MM.1S (cell line): Measurements from ENCODE around the gene TRNT1.

ENCODE experiments used
- EZH2 ChIP-seq: fragments of 300-600 bp; sonication (generic); optimal IDR thresholded peaks from 2 replicates; pipeline ENCODE3; 2017; ENCODE audit warnings: low read depth, mild to moderate bottlenecking, antibody characterized with exemption, low read length, mixed read lengths
- TF ChIP-seq, protein P1 (sequence below): fragments of 300-600 bp; sonication (generic); IDR thresholded peaks from 2 replicates; pipeline ENCODE4 v1.5.1; 2016; ENCODE audit warnings: antibody characterized with exemption, low read length, mixed read lengths

DNA sequence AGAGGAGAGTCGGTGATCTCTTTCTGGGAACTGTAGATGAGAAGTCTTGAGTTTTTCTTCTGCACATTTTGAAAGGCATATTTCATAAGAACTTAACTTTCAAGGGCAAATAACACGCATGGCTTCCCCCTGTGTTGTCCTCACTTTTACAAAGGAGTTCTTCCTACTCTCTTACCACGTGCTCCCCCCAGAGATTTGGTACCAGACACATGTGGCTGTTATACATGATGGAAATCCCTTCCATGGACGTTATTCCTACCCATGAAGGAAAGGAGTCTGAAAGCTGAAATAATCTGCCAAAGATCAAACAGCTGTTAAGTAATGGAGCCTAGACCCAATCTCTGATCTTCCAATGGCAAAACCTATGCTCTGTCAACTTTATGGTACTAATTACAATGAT, 20.9 kb upstream of the TRNT1 start:
- TF ChIP-seq, protein P1, sequence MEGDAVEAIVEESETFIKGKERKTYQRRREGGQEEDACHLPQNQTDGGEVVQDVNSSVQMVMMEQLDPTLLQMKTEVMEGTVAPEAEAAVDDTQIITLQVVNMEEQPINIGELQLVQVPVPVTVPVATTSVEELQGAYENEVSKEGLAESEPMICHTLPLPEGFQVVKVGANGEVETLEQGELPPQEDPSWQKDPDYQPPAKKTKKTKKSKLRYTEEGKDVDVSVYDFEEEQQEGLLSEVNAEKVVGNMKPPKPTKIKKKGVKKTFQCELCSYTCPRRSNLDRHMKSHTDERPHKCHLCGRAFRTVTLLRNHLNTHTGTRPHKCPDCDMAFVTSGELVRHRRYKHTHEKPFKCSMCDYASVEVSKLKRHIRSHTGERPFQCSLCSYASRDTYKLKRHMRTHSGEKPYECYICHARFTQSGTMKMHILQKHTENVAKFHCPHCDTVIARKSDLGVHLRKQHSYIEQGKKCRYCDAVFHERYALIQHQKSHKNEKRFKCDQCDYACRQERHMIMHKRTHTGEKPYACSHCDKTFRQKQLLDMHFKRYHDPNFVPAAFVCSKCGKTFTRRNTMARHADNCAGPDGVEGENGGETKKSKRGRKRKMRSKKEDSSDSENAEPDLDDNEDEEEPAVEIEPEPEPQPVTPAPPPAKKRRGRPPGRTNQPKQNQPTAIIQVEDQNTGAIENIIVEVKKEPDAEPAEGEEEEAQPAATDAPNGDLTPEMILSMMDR: no peak
- no peak for TF ChIP-seq EZH2
